Measurements from ENCODE around the gene CYSLTR1.

- TF ChIP-seq CTCF (IDR thresholded peaks at IDR 0.05 in 4 of 5, conservative IDR thresholded peaks at IDR 0.05 in 1 of 5): no peak
- no peak for TF ChIP-seq POLR2A (IDR thresholded peaks at IDR 0.05)
Measured at GRCh38 chrX:78331708-78332107, 4.3 kb upstream of the CYSLTR1 start.
